SK-N-SH (cell line): ENCODE results near the gene FLT3LG. TPM values are rescaled to one million over a fixed set of nuclear protein-coding genes. Genes with fewer than 3 reads are reported as not detected.
A peak's percentile ranks its signal among the peaks of the same experiment; 100 is the strongest.

Source experiments
- CTCF ChIA-PET: fragments of 300-600, 350-600 bp; formaldehyde crosslinking; extraction: SDS; loops from one replicate; lab custom pipeline; 2021; lab: Yijun Ruan, JAX
- POLR2A ChIA-PET: fragments of 350-600 bp; sonication (Branson Sonifier 250); formaldehyde crosslinking; extraction: SDS; loops from one replicate; lab custom pipeline; 2020; ENCODE audit warnings: antibody characterized with exemption, inconsistent platforms; lab: Yijun Ruan, JAX
- DNase-seq: peaks from one replicate; pipeline ENCODE4 v3.0.0; 2012
- H2AFZ ChIP-seq: fragments of 200-600 bp; sonication (generic); 2 replicates; pipeline ENCODE4 v1.8.1; 2016; ENCODE audit warnings: antibody characterized with exemption, mild to moderate bottlenecking, low read depth
- H3F3A ChIP-seq: fragments of 200-600 bp; sonication (generic); replicated peaks from 2 replicates; pipeline ENCODE3; 2016; ENCODE audit warnings: antibody characterized with exemption, mild to moderate bottlenecking; ENCODE audit not compliant: insufficient read depth
- H3K27ac ChIP-seq, 2 experiments: fragments of 200-500 bp in 1 of 2; fragments of 200-600 bp in 1 of 2; sonication (Bioruptor generic) in 1 of 2; sonication (generic), shearing (Covaris generic) in 1 of 2; 2 replicates each; pipeline versions ENCODE4 v1.5.1 to v1.6.1; 2014 to 2016; ENCODE audit warnings: low read depth in 2 of 2, inconsistent platforms in 1 of 2, low read length in 1 of 2, mild to moderate bottlenecking in 1 of 2, mixed read lengths in 1 of 2
- H3K27me3 ChIP-seq: fragments of 200-600 bp; sonication (generic), shearing (Covaris generic); 2 replicates; pipeline ENCODE4 v1.6.1; 2016; ENCODE audit warnings: mixed run types; ENCODE audit not compliant: insufficient read depth
- H3K36me3 ChIP-seq, 2 experiments: fragments of 200-500 bp in 1 of 2; fragments of 200-600 bp in 1 of 2; sonication (Bioruptor generic) in 1 of 2; sonication (generic) in 1 of 2; replicated peaks in 1 of 2; 2 replicates each; pipeline versions ENCODE3 to v1.5.1; 2014 to 2016; ENCODE audit warnings: low read length in 1 of 2, mild to moderate bottlenecking in 1 of 2; ENCODE audit not compliant: insufficient read depth in 2 of 2, control insufficient read depth in 1 of 2
- H3K4me1 ChIP-seq, 2 experiments: fragments of 200-500 bp in 1 of 2; fragments of 200-600 bp in 1 of 2; sonication (Bioruptor generic) in 1 of 2; sonication (generic), shearing (Covaris generic) in 1 of 2; 2 replicates each; pipeline versions ENCODE4 v1.5.1 to v1.6.1; 2014 to 2016; ENCODE audit warnings: low read depth in 1 of 2, low read length in 1 of 2, mixed run types in 1 of 2; ENCODE audit not compliant: insufficient read depth in 2 of 2, control insufficient read depth in 1 of 2
- H3K4me2 ChIP-seq: fragments of 200-600 bp; sonication (generic), shearing (Covaris generic); 2 replicates; pipeline ENCODE4 v1.6.1; 2017; ENCODE audit warnings: mixed run types
- H3K4me3 ChIP-seq, 2 experiments: fragments of 200-500 bp in 1 of 2; fragments of 200-600 bp in 1 of 2; sonication (Bioruptor generic) in 1 of 2; sonication (generic), shearing (Covaris generic) in 1 of 2; 2 replicates each; pipeline versions ENCODE4 v1.5.1 to v1.8.1; 2014 to 2016; ENCODE audit warnings: low read depth in 2 of 2, inconsistent platforms in 1 of 2, low read length in 1 of 2, mild to moderate bottlenecking in 1 of 2, mixed read lengths in 1 of 2, moderate library complexity in 1 of 2
- H3K79me2 ChIP-seq: fragments of 200-600 bp; sonication (generic); 2 replicates; pipeline ENCODE4 v1.8.1; 2017; ENCODE audit warnings: mild to moderate bottlenecking; ENCODE audit not compliant: insufficient read depth
- H3K9ac ChIP-seq: fragments of 200-600 bp; sonication (generic); 2 replicates; pipeline ENCODE4 v1.6.1; 2017; ENCODE audit warnings: mixed run types
- H3K9me2 ChIP-seq: fragments of 200-600 bp; sonication (generic); 2 replicates; pipeline ENCODE4 v1.6.1; 2017; ENCODE audit warnings: mixed run types
- H3K9me3 ChIP-seq: fragments of 200-600 bp; sonication (generic); 2 replicates; pipeline ENCODE4 v1.6.1; 2017; ENCODE audit warnings: mixed run types, mild to moderate bottlenecking, moderate library complexity
- H4K20me1 ChIP-seq: fragments of 200-600 bp; sonication (generic); 2 replicates; pipeline ENCODE4 v1.6.1; 2017; ENCODE audit warnings: mild to moderate bottlenecking, mixed run types; ENCODE audit not compliant: insufficient read depth
- CTCF ChIP-seq: fragments of 200-600 bp; sonication (generic); IDR thresholded peaks from 2 replicates; pipeline ENCODE4 v1.6.1; 2017; ENCODE audit warnings: antibody characterized with exemption, mild to moderate bottlenecking, moderate library complexity
- FOXJ3 ChIP-seq: sonication (generic); formaldehyde crosslinking; IDR thresholded peaks from 2 replicates; pipeline ENCODE4 v1.5.1; 2020; ENCODE audit warnings: mild to moderate bottlenecking, missing genetic modification reagents
- IRF3 ChIP-seq: fragments of 150-350 bp; IDR thresholded peaks from 2 replicates; pipeline ENCODE4 v1.6.1; 2016; ENCODE audit warnings: mild to moderate bottlenecking, low read depth, low read length
- JUND ChIP-seq: IDR thresholded peaks from 2 replicates; pipeline ENCODE4 v1.4.0; 2012
- MAX ChIP-seq: IDR thresholded peaks from 2 replicates; pipeline ENCODE4 v1.4.0; 2012; ENCODE audit warnings: low read depth
- MXI1 ChIP-seq: IDR thresholded peaks from 2 replicates; pipeline ENCODE4 v1.6.1; 2012; ENCODE audit warnings: mild to moderate bottlenecking, low read depth, low read length, improper control_type of control experiment
- POLR2AphosphoS5 ChIP-seq: IDR thresholded peaks from 2 replicates; pipeline ENCODE4 v1.6.1; 2012; ENCODE audit warnings: low read depth, low read length
- RAD21 ChIP-seq: IDR thresholded peaks from 2 replicates; pipeline ENCODE4 v1.6.1; 2012; ENCODE audit warnings: mild to moderate bottlenecking, low read length
- RFX5 ChIP-seq: IDR thresholded peaks from 2 replicates; pipeline ENCODE4 v1.6.1; 2012; ENCODE audit warnings: mild to moderate bottlenecking, improper control_type of control experiment, low read length
- SMC3 ChIP-seq: IDR thresholded peaks from 2 replicates; pipeline ENCODE4 v1.6.1; 2012; ENCODE audit warnings: low read depth, low read length, improper control_type of control experiment
- TCF12 ChIP-seq: IDR thresholded peaks from 2 replicates; pipeline ENCODE4 v1.4.0; 2012
- TEAD4 ChIP-seq: IDR thresholded peaks from 2 replicates; pipeline ENCODE4 v1.4.0; 2012; ENCODE audit warnings: mild to moderate bottlenecking, borderline replicate concordance; ENCODE audit not compliant: insufficient read depth
- WGBS: methylation state at CpG from one replicate; pipeline ENCODE4 v1.1.6; 2017; ENCODE audit warnings: low lambda C conversion rate; 5-methylcytosine and 5-hydroxymethylcytosine counted together
- polyA plus RNA-seq, 3 experiments: library from polyadenylated mRNA; depleted of rRNA; stranded (reverse); fragments of >200 nt; gene quantifications; 2 replicates each; pipeline ENCODE4 v1.2.3, GENCODE V29; 2012
- TF ChIP-seq, protein P1 (sequence below): IDR thresholded peaks from 2 replicates; pipeline ENCODE4; 2012

FLT3LG gene
- polyA plus RNA-seq, 1 of the 3 experiments (the other 2 are of a cell fraction): 6.4 TPM

GRCh38 chr19:49468746-49469447 is 5.1 kb upstream of the FLT3LG start:
- CTCF ChIA-PET: no interaction called here
- H3K4me1 ChIP-seq: peaks cover 0 to 3% of the 10 kb centered on the region in 2 experiments; a peak in 2 of 4 replicates
- no peak overlapping the region for H3K27ac ChIP-seq
- H4K20me1 ChIP-seq: no peaks in the 10 kb centered on the region
- no peaks in the 10 kb centered on the region for H3F3A ChIP-seq
- no peaks in the 10 kb centered on the region for H3K36me3 ChIP-seq
- no peaks in the 10 kb centered on the region for H3K9me2 ChIP-seq
- H3K4me2 ChIP-seq: no peak overlapping the region
- H3K4me3 ChIP-seq: no peak overlapping the region
- no peaks in the 10 kb centered on the region for H3K27me3 ChIP-seq
- WGBS: 92% methylated on average over 15 of the region's 15 CpGs
- H3K9me3 ChIP-seq: no peaks in the 10 kb centered on the region
- no peaks in the 10 kb centered on the region for H3K79me2 ChIP-seq
- no peak overlapping the region for H2AFZ ChIP-seq
- no peak for DNase-seq
- H3K9ac ChIP-seq: no peak overlapping the region
- TF ChIP-seq RFX5: no peak
- no peak for TF ChIP-seq MAX
- TF ChIP-seq RAD21: no peak
- no peak for TF ChIP-seq POLR2AphosphoS5
- no peak for TF ChIP-seq MXI1
- TF ChIP-seq TCF12: no peak
- TF ChIP-seq IRF3: no peak
- TF ChIP-seq TEAD4: no peak
- no peak for TF ChIP-seq SMC3
- TF ChIP-seq FOXJ3: no peak
- TF ChIP-seq, protein P1, sequence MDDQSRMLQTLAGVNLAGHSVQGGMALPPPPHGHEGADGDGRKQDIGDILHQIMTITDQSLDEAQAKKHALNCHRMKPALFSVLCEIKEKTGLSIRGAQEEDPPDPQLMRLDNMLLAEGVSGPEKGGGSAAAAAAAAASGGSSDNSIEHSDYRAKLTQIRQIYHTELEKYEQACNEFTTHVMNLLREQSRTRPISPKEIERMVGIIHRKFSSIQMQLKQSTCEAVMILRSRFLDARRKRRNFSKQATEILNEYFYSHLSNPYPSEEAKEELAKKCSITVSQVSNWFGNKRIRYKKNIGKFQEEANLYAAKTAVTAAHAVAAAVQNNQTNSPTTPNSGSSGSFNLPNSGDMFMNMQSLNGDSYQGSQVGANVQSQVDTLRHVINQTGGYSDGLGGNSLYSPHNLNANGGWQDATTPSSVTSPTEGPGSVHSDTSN: no peak
- TF ChIP-seq, all 33 proteins: peak for 0
- POLR2A ChIA-PET: no interaction called here

GRCh38 chr19:49469828-49470614 is 4.0 kb upstream of the FLT3LG start:
- TF ChIP-seq CTCF (peak; percentile 25; the same call in 1 of the 2 replicates), JUND (no peak)
- no peak overlapping the region for H3K4me3 ChIP-seq
- H3K9ac ChIP-seq: no peak overlapping the region
- peaks cover 0 to 5% of the 10 kb centered on the region in 2 experiments; a peak in 2 of 4 replicates for H3K4me1 ChIP-seq
- H3K27ac ChIP-seq: no peak overlapping the region
- no peak overlapping the region for H2AFZ ChIP-seq
- DNase-seq: no peak
- H3F3A ChIP-seq: no peaks in the 10 kb centered on the region
- H3K27me3 ChIP-seq: no peaks in the 10 kb centered on the region
- 97% methylated on average over 21 of the region's 25 CpGs for WGBS
- no peak overlapping the region for H3K4me2 ChIP-seq
- no peaks in the 10 kb centered on the region for H3K79me2 ChIP-seq
- no peaks in the 10 kb centered on the region for H3K9me3 ChIP-seq
- H3K36me3 ChIP-seq: no peaks in the 10 kb centered on the region
- no peaks in the 10 kb centered on the region for H3K9me2 ChIP-seq
- H4K20me1 ChIP-seq: no peaks in the 10 kb centered on the region
- ChIA-PET CTCF (interaction anchor here (0.7 to 1.5 kb wide), 5 partner anchors 8 to 100 kb away, joined by 3 to 7 read pairs (median 3); no protein-coding TSS in a partner anchor), POLR2A (no interaction called here)
